Esophagus squamous epithelium (tissue), 5 donors: Measurements from ENCODE around the gene SLC16A9. TPM values are rescaled to one million over a fixed set of nuclear protein-coding genes. Genes with fewer than 3 reads are reported as not detected.
A peak's percentile ranks its signal among the peaks of the same experiment; 100 is the strongest.

Experiments
- DNase-seq: peaks from one replicate; lab custom pipeline; 2025; lab: John Stamatoyannopoulos, UW
- H3K27ac ChIP-seq, 4 donors: fragments of 200-600 bp; sonication (generic); one replicate each; pipeline ENCODE4 v1.5.1; 2016 to 2019; ENCODE audit warnings: mild to moderate bottlenecking in 1 of 4
- H3K27me3 ChIP-seq, 4 donors: fragments of 200-600 bp; sonication (generic); 1 replicate in 3 of 4; 2 replicates in 1 of 4; pipeline versions ENCODE4 v1.5.1 to v1.6.0; 2017 to 2021; ENCODE audit warnings: antibody characterized with exemption in 1 of 4
- H3K36me3 ChIP-seq, 3 donors: fragments of 200-600 bp; sonication (generic); one replicate each; pipeline ENCODE4 v1.5.1; 2016 to 2019
- H3K4me1 ChIP-seq, 3 donors: fragments of 200-600 bp; sonication (generic); one replicate each; pipeline ENCODE4 v1.5.1; 2017 to 2019
- H3K4me3 ChIP-seq, 4 donors: fragments of 200-600 bp; sonication (generic); 1 replicate in 3 of 4; 2 replicates in 1 of 4; pipeline ENCODE4 v1.5.1; 2016 to 2019; ENCODE audit warnings: mild to moderate bottlenecking in 2 of 4, moderate library complexity in 1 of 4
- H3K9me3 ChIP-seq, 3 donors: fragments of 200-600 bp; sonication (generic); one replicate each; pipeline ENCODE4 v1.5.1; 2016 to 2019
- CTCF ChIP-seq, 6 experiments: fragments of 450-650 bp in 4 of 6; fragments of 200-600 bp in 2 of 6; sonication (generic) in 2 of 6; IDR thresholded peaks; one replicate each; pipeline ENCODE4 v1.5.1; 2016 to 2019; ENCODE audit warnings: antibody characterized with exemption in 6 of 6, mild to moderate bottlenecking in 4 of 6, moderate library complexity in 4 of 6
- POLR2A ChIP-seq, 4 donors: fragments of 450-650 bp; IDR thresholded peaks; one replicate each; pipeline ENCODE4 v1.6.1; 2017; ENCODE audit warnings: antibody characterized with exemption in 4 of 4, mild to moderate bottlenecking in 4 of 4, moderate library complexity in 3 of 4
- WGBS, 2 donors: methylation state at CpG; one replicate each; pipeline ENCODE4 v1.1.5; 2018; 5-methylcytosine and 5-hydroxymethylcytosine counted together
- intact Hi-C: fragments of 100-400 bp; cut with DNase I; formaldehyde crosslinking; loops from one replicate; pipeline ENCODE4 v1.15.0; 2022
- total RNA-seq, 4 donors: library from RNA; depleted of rRNA; stranded (reverse); fragments of >200 nt; gene quantifications; one replicate each; pipeline ENCODE4 v1.1.0, GENCODE V29; 2016
- donor health status: DM: yes; HTN: yes; CAD: no.

Gene SLC16A9
- total RNA-seq, 4 donors from 2014 or later: 7.8 to 25.6 (median 15.0) TPM

GRCh38 chr10:59704630-59705029, 5.0 kb downstream of the SLC16A9 start:
- TF ChIP-seq POLR2A (IDR thresholded peaks at IDR 0.05): no peak
- no peak for TF ChIP-seq CTCF (IDR thresholded peaks at IDR 0.05)
- Histone ChIP-seq H3K9me3 (no peaks in the 10 kb centered on the region), H3K36me3 (no peaks in the 10 kb centered on the region), H3K27me3 (peaks cover 0 to 20% (median 0%) of the 10 kb centered on the region in 4 donors), H3K27ac (no peak overlapping the region), H3K4me1 (peaks cover 0 to 19% (median 9%) of the 10 kb centered on the region in 3 donors), H3K4me3 (no peak overlapping the region)
- intact Hi-C loops: no loop called here
- no peak for DNase-seq
- WGBS, 2 donors: 65 to 78% methylated on average over 2 of the region's 2 CpGs

GRCh38 chr10:59702347-59702746, 7.3 kb downstream of the SLC16A9 start:
- no peaks in the 10 kb centered on the region for H3K36me3 ChIP-seq
- no peak overlapping the region for H3K4me3 ChIP-seq
- intact Hi-C loops: no loop called here
- TF ChIP-seq CTCF (IDR thresholded peaks at IDR 0.05) (no peak), POLR2A (IDR thresholded peaks at IDR 0.05) (no peak)
- H3K9me3 ChIP-seq: no peaks in the 10 kb centered on the region
- no peaks in the 10 kb centered on the region for H3K27me3 ChIP-seq
- WGBS, 2 donors: 76 to 77% methylated on average over 4 of the region's 4 CpGs
- H3K4me1 ChIP-seq: no peaks in the 10 kb centered on the region
- DNase-seq: no peak
- peak overlapping the region in 1 of 4 donors; percentile 10 for H3K27ac ChIP-seq

GRCh38 chr10:59700709-59701108, 8.9 kb downstream of the SLC16A9 start:
- Histone ChIP-seq H3K36me3 (no peaks in the 10 kb centered on the region), H3K27me3 (no peaks in the 10 kb centered on the region), H3K27ac (no peak overlapping the region), H3K4me3 (no peak overlapping the region), H3K9me3 (no peaks in the 10 kb centered on the region), H3K4me1 (no peaks in the 10 kb centered on the region)
- 44 to 63% methylated on average over 4 of the region's 4 CpGs for WGBS, 2 donors
- intact Hi-C loops: no loop called here
- no peak for TF ChIP-seq POLR2A (IDR thresholded peaks at IDR 0.05)
- no peak for TF ChIP-seq CTCF (IDR thresholded peaks at IDR 0.05)
- no peak for DNase-seq

GRCh38 chr10:59698326-59698725, 11.3 kb downstream of the SLC16A9 start:
- H3K27ac ChIP-seq: no peak overlapping the region
- DNase-seq: no peak
- H3K4me1 ChIP-seq: no peaks in the 10 kb centered on the region
- intact Hi-C loops: no loop called here
- no peak for TF ChIP-seq CTCF (IDR thresholded peaks at IDR 0.05)
- TF ChIP-seq POLR2A (IDR thresholded peaks at IDR 0.05): no peak
- no peak overlapping the region for H3K4me3 ChIP-seq
- no peaks in the 10 kb centered on the region for H3K27me3 ChIP-seq
- no peaks in the 10 kb centered on the region for H3K9me3 ChIP-seq
- WGBS, 2 donors: 73 to 78% methylated on average over 1 of the region's 1 CpG
- no peaks in the 10 kb centered on the region for H3K36me3 ChIP-seq

- no peaks in the 10 kb centered on the region for H3K36me3 ChIP-seq
- H3K27ac ChIP-seq: no peak overlapping the region
- no peaks in the 10 kb centered on the region for H3K27me3 ChIP-seq
- H3K9me3 ChIP-seq: no peaks in the 10 kb centered on the region
- 78 to 81% methylated on average over 3 of the region's 3 CpGs for WGBS, 2 donors
- H3K4me3 ChIP-seq: no peak overlapping the region
- no peak for DNase-seq
- H3K4me1 ChIP-seq: no peaks in the 10 kb centered on the region
- intact Hi-C loops: no loop called here
- TF ChIP-seq POLR2A (IDR thresholded peaks at IDR 0.05) (no peak), CTCF (IDR thresholded peaks at IDR 0.05) (no peak)
Observed at GRCh38 chr10:59695637-59696036, 14.0 kb downstream of the SLC16A9 start.
